Transverse colon (tissue), 3 donors: ENCODE results near the gene ZC2HC1C.

ENCODE experiments used
- EP300 ChIP-seq: sonication (generic); formaldehyde crosslinking; IDR thresholded peaks from one replicate; pipeline ENCODE4 v1.6.1; 2017; ENCODE audit warnings: antibody characterized with exemption, low read depth
- POLR2A ChIP-seq: fragments of 450-650 bp; IDR thresholded peaks from one replicate; pipeline ENCODE4 v1.6.1; 2016; ENCODE audit warnings: antibody characterized with exemption, mild to moderate bottlenecking, moderate library complexity
- TF ChIP-seq, protein P1 (sequence below), 5 experiments: fragments of 200-600 bp in 3 of 5; fragments of 450-650 bp in 2 of 5; sonication (generic) in 3 of 5; IDR thresholded peaks; 1 replicate in 2 of 5; 2 replicates in 3 of 5; pipeline ENCODE4 v1.5.1; 2016 to 2017; ENCODE audit warnings: antibody characterized with exemption in 5 of 5, inconsistent platforms in 3 of 5, mild to moderate bottlenecking in 2 of 5, moderate library complexity in 1 of 5

DNA sequence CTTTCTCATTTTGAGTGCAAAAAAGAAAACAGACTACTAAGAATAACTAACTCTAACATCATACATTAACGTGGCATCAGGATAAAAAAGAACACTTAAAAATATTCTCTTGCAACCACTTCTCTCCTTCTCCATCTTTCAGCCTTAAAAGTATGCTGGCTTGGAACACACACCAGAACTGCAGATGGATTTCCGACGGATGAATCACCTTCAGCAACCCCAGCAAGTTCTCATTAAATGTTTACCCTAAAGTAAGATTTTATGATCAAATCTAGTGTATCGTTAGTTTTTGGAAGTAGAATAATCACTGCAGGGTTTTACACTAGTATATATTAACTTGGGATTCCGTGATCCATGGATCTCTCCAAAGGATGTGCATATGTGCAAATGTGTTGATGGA lies 56.2 kb downstream of the ZC2HC1C start:
- TF ChIP-seq, protein P1, sequence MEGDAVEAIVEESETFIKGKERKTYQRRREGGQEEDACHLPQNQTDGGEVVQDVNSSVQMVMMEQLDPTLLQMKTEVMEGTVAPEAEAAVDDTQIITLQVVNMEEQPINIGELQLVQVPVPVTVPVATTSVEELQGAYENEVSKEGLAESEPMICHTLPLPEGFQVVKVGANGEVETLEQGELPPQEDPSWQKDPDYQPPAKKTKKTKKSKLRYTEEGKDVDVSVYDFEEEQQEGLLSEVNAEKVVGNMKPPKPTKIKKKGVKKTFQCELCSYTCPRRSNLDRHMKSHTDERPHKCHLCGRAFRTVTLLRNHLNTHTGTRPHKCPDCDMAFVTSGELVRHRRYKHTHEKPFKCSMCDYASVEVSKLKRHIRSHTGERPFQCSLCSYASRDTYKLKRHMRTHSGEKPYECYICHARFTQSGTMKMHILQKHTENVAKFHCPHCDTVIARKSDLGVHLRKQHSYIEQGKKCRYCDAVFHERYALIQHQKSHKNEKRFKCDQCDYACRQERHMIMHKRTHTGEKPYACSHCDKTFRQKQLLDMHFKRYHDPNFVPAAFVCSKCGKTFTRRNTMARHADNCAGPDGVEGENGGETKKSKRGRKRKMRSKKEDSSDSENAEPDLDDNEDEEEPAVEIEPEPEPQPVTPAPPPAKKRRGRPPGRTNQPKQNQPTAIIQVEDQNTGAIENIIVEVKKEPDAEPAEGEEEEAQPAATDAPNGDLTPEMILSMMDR (IDR thresholded peaks at IDR 0.05): no peak
- TF ChIP-seq EP300 (no peak), POLR2A (no peak)
